ENCODE measurements around the gene C1orf159.

Gene C1orf159

GRCh38 chr1:1054971-1055370, 60.9 kb downstream of the C1orf159 start:
- H3K4me3 ChIP-seq (ENCODE audit: low read length), result no peak overlapping the region
- no peak for DNase-seq (ENCODE audit: low read depth)
- H3K36me3 ChIP-seq (ENCODE audit: control insufficient read depth, insufficient read depth, low read length, severe bottlenecking), result no peaks in the 10 kb centered on the region

GRCh38 chr1:1054099-1054700, 61.7 kb downstream of the C1orf159 start:
- H3K9ac ChIP-seq (ENCODE audit: low read length), result no peak overlapping the region
- DNase-seq (ENCODE audit: low read depth), result no peak
- no peaks in the 10 kb centered on the region for H3K36me3 ChIP-seq (ENCODE audit: control insufficient read depth, insufficient read depth, low read length, severe bottlenecking)
- H3K4me3 ChIP-seq (ENCODE audit: low read length), result no peak overlapping the region
- no peaks in the 10 kb centered on the region for H3K9me3 ChIP-seq (ENCODE audit: control insufficient read depth, low read length)
- H3K27me3 ChIP-seq (replicated peaks; ENCODE audit: control insufficient read depth, insufficient read depth, low read length), result peaks cover 12% of the 10 kb centered on the region
- no peaks in the 10 kb centered on the region for H3K4me1 ChIP-seq (ENCODE audit: control insufficient read depth, insufficient read depth, low read length)

More at GRCh38 chr1:1054971-1055370, 60.9 kb downstream of the C1orf159 start:
- no peaks in the 10 kb centered on the region for H3K9me3 ChIP-seq (ENCODE audit: control insufficient read depth, low read length)
- no peak overlapping the region for H3K9ac ChIP-seq (ENCODE audit: low read length)
- H3K4me1 ChIP-seq (ENCODE audit: control insufficient read depth, insufficient read depth, low read length), result no peaks in the 10 kb centered on the region
- H3K27me3 ChIP-seq (replicated peaks; ENCODE audit: control insufficient read depth, insufficient read depth, low read length), result peaks cover 12% of the 10 kb centered on the region

DNA sequence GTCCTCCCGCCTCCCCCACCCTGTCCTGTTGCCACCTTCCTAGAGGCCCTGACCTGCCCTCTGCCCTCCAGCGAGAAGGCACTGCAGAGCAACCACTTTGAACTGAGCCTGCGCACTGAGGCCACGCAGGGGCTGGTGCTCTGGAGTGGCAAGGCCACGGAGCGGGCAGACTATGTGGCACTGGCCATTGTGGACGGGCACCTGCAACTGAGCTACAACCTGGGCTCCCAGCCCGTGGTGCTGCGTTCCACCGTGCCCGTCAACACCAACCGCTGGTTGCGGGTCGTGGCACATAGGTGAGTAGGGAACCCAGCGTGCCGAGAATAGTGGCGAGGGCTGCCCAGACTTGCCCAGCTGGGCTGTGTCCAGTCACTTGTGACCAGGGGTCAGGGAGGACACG, 62.2 kb downstream of the C1orf159 start:
- Histone ChIP-seq H3K36me3 (ENCODE audit: control insufficient read depth, insufficient read depth, low read length, severe bottlenecking) (no peaks in the 10 kb centered on the region), H3K27me3 (replicated peaks; ENCODE audit: control insufficient read depth, insufficient read depth, low read length) (peaks cover 12% of the 10 kb centered on the region), H3K4me3 (ENCODE audit: low read length) (no peak overlapping the region), H3K9ac (ENCODE audit: low read length) (no peak overlapping the region), H3K9me3 (ENCODE audit: control insufficient read depth, low read length) (no peaks in the 10 kb centered on the region), H3K4me1 (ENCODE audit: control insufficient read depth, insufficient read depth, low read length) (no peaks in the 10 kb centered on the region)
- no peak for DNase-seq (ENCODE audit: low read depth)

DNA sequence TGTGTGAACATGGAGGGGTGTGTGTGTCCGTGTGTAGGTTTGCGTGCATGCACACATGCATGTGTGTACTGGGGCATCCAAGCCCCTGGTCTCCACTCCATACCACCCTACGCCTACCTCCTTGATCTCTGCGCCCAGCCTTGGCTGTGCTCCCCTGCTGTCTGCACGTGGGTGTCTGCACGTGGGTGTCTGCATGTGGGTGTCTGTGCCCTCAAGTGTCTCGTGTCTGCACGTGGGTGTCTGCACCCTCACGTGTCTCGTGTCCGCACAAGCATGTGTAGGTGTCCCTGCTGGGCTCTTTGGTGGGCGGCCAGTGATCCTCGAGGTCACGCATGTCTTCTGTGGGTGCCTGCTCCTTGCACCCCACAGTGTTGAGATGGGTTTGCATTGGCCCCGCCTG, 62.9 kb downstream of the C1orf159 start:
- Histone ChIP-seq H3K4me1 (ENCODE audit: control insufficient read depth, insufficient read depth, low read length) (no peaks in the 10 kb centered on the region), H3K36me3 (ENCODE audit: control insufficient read depth, insufficient read depth, low read length, severe bottlenecking) (no peaks in the 10 kb centered on the region), H3K27me3 (replicated peaks; ENCODE audit: control insufficient read depth, insufficient read depth, low read length) (peaks cover 8% of the 10 kb centered on the region), H3K9me3 (ENCODE audit: control insufficient read depth, low read length) (no peaks in the 10 kb centered on the region), H3K4me3 (ENCODE audit: low read length) (no peak overlapping the region), H3K9ac (ENCODE audit: low read length) (no peak overlapping the region)
- no peak for DNase-seq (ENCODE audit: low read depth)

DNA sequence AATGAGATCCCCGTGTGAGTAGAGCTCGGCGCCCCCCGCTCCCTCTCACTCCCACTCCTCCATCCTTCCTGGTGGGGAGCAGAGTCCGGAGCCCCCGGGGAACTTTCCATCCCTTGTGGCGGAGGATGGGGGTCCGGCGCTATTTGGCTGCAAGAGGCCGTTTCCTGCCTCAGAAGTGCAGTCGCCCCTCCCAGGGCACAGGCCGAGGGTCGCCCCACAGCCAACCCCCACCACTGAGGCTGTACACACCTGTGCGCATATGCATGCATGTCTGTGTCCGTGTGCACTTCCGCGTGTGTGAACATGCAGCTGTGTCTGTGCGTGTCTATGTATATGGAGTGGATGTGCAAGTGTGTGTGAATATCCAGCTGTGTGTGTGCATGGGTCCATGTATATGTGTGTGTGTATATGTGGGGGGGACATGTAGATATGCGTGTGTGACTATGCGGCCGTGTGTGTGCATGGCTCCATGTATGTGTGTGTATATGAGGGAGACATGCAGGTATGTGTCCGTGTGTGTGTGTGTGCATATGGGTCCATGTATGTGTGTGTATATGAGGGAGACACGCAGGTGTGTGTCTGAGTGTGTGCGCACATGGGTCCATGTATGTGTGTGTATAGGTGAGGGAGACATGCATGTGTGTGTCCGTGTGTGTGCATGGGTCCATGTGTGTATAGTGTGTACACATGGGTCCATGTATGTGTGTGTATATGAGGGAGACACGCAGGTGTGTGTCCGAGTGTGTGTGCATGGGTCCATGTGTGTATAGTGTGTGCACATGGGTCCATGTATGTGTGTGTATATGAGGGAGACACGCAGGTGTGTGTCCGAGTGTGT, 63.7 kb downstream of the C1orf159 start:
- H3K4me3 ChIP-seq (ENCODE audit: low read length), result no peak overlapping the region
- no peak for DNase-seq (ENCODE audit: low read depth)
- no peaks in the 10 kb centered on the region for H3K36me3 ChIP-seq (ENCODE audit: control insufficient read depth, insufficient read depth, low read length, severe bottlenecking)
- H3K4me1 ChIP-seq (ENCODE audit: control insufficient read depth, insufficient read depth, low read length), result no peaks in the 10 kb centered on the region
- no peaks in the 10 kb centered on the region for H3K9me3 ChIP-seq (ENCODE audit: control insufficient read depth, low read length)
- peaks cover 6% of the 10 kb centered on the region for H3K27me3 ChIP-seq (replicated peaks; ENCODE audit: control insufficient read depth, insufficient read depth, low read length)
- no peak overlapping the region for H3K9ac ChIP-seq (ENCODE audit: low read length)

GRCh38 chr1:1051127-1051810, 64.6 kb downstream of the C1orf159 start:
- H3K27me3 ChIP-seq (replicated peaks; ENCODE audit: control insufficient read depth, insufficient read depth, low read length), result no peaks in the 10 kb centered on the region
- H3K4me3 ChIP-seq (ENCODE audit: low read length), result no peak overlapping the region
- no peak overlapping the region for H3K9ac ChIP-seq (ENCODE audit: low read length)
- H3K9me3 ChIP-seq (ENCODE audit: control insufficient read depth, low read length), result no peaks in the 10 kb centered on the region
- no peaks in the 10 kb centered on the region for H3K4me1 ChIP-seq (ENCODE audit: control insufficient read depth, insufficient read depth, low read length)
- no peaks in the 10 kb centered on the region for H3K36me3 ChIP-seq (ENCODE audit: control insufficient read depth, insufficient read depth, low read length, severe bottlenecking)
- DNase-seq (ENCODE audit: low read depth), result no peak

DNA sequence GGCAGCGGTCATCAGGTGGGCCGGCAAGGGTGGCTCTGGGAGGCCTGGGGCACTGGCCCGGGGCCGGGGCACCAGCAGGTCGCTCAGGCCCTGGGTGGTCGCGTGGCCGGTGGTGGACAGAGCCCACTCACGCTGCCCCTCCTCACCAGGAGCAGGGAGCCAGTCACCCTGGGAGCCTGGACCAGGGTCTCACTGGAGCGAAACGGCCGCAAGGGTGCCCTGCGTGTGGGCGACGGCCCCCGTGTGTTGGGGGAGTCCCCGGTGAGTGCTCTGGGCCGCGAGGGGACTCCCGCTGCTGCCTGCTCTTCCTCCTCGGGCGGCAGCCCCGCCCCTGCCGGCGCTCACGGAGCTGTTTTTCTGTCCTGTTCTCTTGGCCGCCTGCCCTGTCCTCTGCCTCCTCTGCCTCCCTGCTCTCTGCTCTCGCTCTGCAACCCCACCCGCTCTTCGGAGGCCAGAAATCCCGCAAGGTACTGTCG, 65.3 kb downstream of the C1orf159 start:
- Histone ChIP-seq H3K9ac (ENCODE audit: low read length) (no peak overlapping the region), H3K4me3 (ENCODE audit: low read length) (no peak overlapping the region), H3K36me3 (ENCODE audit: control insufficient read depth, insufficient read depth, low read length, severe bottlenecking) (no peaks in the 10 kb centered on the region), H3K4me1 (ENCODE audit: control insufficient read depth, insufficient read depth, low read length) (no peaks in the 10 kb centered on the region), H3K27me3 (replicated peaks; ENCODE audit: control insufficient read depth, insufficient read depth, low read length) (no peaks in the 10 kb centered on the region), H3K9me3 (ENCODE audit: control insufficient read depth, low read length) (no peaks in the 10 kb centered on the region)
- no peak for DNase-seq (ENCODE audit: low read depth)

- no peak overlapping the region for H3K9ac ChIP-seq (ENCODE audit: low read length)
- no peaks in the 10 kb centered on the region for H3K4me1 ChIP-seq (ENCODE audit: control insufficient read depth, insufficient read depth, low read length)
- no peak overlapping the region for H3K4me3 ChIP-seq (ENCODE audit: low read length)
- H3K9me3 ChIP-seq (ENCODE audit: control insufficient read depth, low read length), result no peaks in the 10 kb centered on the region
- H3K36me3 ChIP-seq (ENCODE audit: control insufficient read depth, insufficient read depth, low read length, severe bottlenecking), result no peaks in the 10 kb centered on the region
- DNase-seq (ENCODE audit: low read depth), result no peak
- no peaks in the 10 kb centered on the region for H3K27me3 ChIP-seq (replicated peaks; ENCODE audit: control insufficient read depth, insufficient read depth, low read length)
Measured at GRCh38 chr1:1049318-1050165, 66.3 kb downstream of the C1orf159 start.

DNA sequence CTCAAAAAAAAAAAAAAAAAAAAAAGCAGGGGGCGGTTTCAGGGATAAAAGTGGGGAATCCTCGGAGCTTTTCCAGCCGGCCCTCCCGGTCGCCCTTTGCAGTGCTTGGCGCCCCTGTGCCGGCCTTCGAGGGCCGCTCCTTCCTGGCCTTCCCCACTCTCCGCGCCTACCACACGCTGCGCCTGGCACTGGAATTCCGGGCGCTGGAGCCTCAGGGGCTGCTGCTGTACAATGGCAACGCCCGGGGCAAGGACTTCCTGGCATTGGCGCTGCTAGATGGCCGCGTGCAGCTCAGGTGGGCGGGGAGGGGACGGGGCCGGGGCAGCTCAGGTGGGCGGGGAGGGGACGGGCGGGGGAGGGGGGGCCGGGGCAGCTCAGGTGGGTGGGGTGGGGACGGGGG, 67.1 kb downstream of the C1orf159 start:
- Histone ChIP-seq H3K27me3 (replicated peaks; ENCODE audit: control insufficient read depth, insufficient read depth, low read length) (no peaks in the 10 kb centered on the region), H3K9ac (ENCODE audit: low read length) (no peak overlapping the region), H3K4me1 (ENCODE audit: control insufficient read depth, insufficient read depth, low read length) (no peaks in the 10 kb centered on the region), H3K36me3 (ENCODE audit: control insufficient read depth, insufficient read depth, low read length, severe bottlenecking) (no peaks in the 10 kb centered on the region), H3K4me3 (ENCODE audit: low read length) (no peak overlapping the region), H3K9me3 (ENCODE audit: control insufficient read depth, low read length) (no peaks in the 10 kb centered on the region)
- no peak for DNase-seq (ENCODE audit: low read depth)

- H3K4me3 ChIP-seq (ENCODE audit: low read length), result no peak overlapping the region
- no peak overlapping the region for H3K9ac ChIP-seq (ENCODE audit: low read length)
- no peaks in the 10 kb centered on the region for H3K9me3 ChIP-seq (ENCODE audit: control insufficient read depth, low read length)
- H3K27me3 ChIP-seq (replicated peaks; ENCODE audit: control insufficient read depth, insufficient read depth, low read length), result no peaks in the 10 kb centered on the region
- DNase-seq (ENCODE audit: low read depth), result no peak
- H3K4me1 ChIP-seq (ENCODE audit: control insufficient read depth, insufficient read depth, low read length), result no peaks in the 10 kb centered on the region
- no peaks in the 10 kb centered on the region for H3K36me3 ChIP-seq (ENCODE audit: control insufficient read depth, insufficient read depth, low read length, severe bottlenecking)
Measured at GRCh38 chr1:1047963-1048362, 67.9 kb downstream of the C1orf159 start.

- Histone ChIP-seq H3K9ac (ENCODE audit: low read length) (no peak overlapping the region), H3K9me3 (ENCODE audit: control insufficient read depth, low read length) (no peaks in the 10 kb centered on the region), H3K4me3 (ENCODE audit: low read length) (no peak overlapping the region), H3K4me1 (ENCODE audit: control insufficient read depth, insufficient read depth, low read length) (no peaks in the 10 kb centered on the region), H3K36me3 (ENCODE audit: control insufficient read depth, insufficient read depth, low read length, severe bottlenecking) (no peaks in the 10 kb centered on the region), H3K27me3 (replicated peaks; ENCODE audit: control insufficient read depth, insufficient read depth, low read length) (no peaks in the 10 kb centered on the region)
- DNase-seq (ENCODE audit: low read depth), result no peak
Measured at GRCh38 chr1:1047407-1047806, 68.5 kb downstream of the C1orf159 start.
